Endothelial cell of umbilical vein (primary cell): Measurements from ENCODE around the gene PKN3. TPM values are rescaled to one million over a fixed set of nuclear protein-coding genes. Genes with fewer than 3 reads are reported as not detected.
"Not testable (repeated sequence)": the region's sequence is repeated elsewhere in the genome, so short reads cannot be mapped to it uniquely, and the experiment has no call there.

Experiments
- BruUV-seq: library from RNA; stranded (reverse); fragments of 400-500 nt; replicated peaks from 2 replicates; lab custom pipeline; 2021; lab: Mats Ljungman, UMichigan
- CTCF ChIA-PET: fragments of 300-600, 350-600 bp; sonication (Branson Sonifier 250); formaldehyde crosslinking; loops from one replicate; lab custom pipeline; 2021; ENCODE audit warnings: antibody characterized with exemption, inconsistent platforms; lab: Charles Lee
- POLR2A ChIA-PET: fragments of 300-600, 350-600 bp; sonication (Branson Sonifier 250); formaldehyde crosslinking; loops from one replicate; lab custom pipeline; 2021; ENCODE audit warnings: antibody characterized with exemption, inconsistent platforms; lab: Charles Lee
- DNase-seq: peaks from one replicate; pipeline ENCODE4 v3.0.0-alpha.2; 2011; ENCODE audit warnings: low read depth, low spot score
- FAIRE-seq: peaks from 2 replicates; lab custom pipeline; 2011; peaks lifted over from hg19 to GRCh38; lab: Jason Lieb, UNC
- H2AFZ ChIP-seq: 2 replicates; pipeline ENCODE4 v1.6.0; 2012; ENCODE audit warnings: low read depth, low read length, control low read depth, inconsistent platforms
- H3K27ac ChIP-seq: 2 replicates; pipeline ENCODE4 v1.5.1; 2011; ENCODE audit warnings: low read depth, mild to moderate bottlenecking, control low read depth, low read length, moderate library complexity; ENCODE audit not compliant: insufficient read depth
- H3K27me3 ChIP-seq, 2 experiments: 2 replicates each; pipeline versions ENCODE4 v1.6.0 to v1.6.1; 2011; ENCODE audit warnings: low read length in 2 of 2, mixed read lengths in 1 of 2; ENCODE audit not compliant: control insufficient read depth in 2 of 2, insufficient read depth in 2 of 2
- H3K36me3 ChIP-seq, 2 experiments: 2 replicates in 1 of 2; 3 replicates in 1 of 2; pipeline ENCODE4 v1.5.1; 2011; ENCODE audit warnings: low read length in 2 of 2, mild to moderate bottlenecking in 1 of 2, moderate library complexity in 1 of 2; ENCODE audit not compliant: control insufficient read depth in 2 of 2, insufficient read depth in 2 of 2; ENCODE audit errors: extremely low read depth in 1 of 2
- H3K4me1 ChIP-seq: 3 replicates; pipeline ENCODE4 v1.5.1; 2011; ENCODE audit warnings: mild to moderate bottlenecking, low read length; ENCODE audit not compliant: control insufficient read depth, insufficient read depth; ENCODE audit errors: extremely low read depth
- H3K4me2 ChIP-seq: 2 replicates; pipeline ENCODE4 v1.6.1; 2011; ENCODE audit warnings: low read length, control low read depth, mixed read lengths; ENCODE audit not compliant: insufficient read depth
- H3K4me3 ChIP-seq, 3 experiments: fragments of 200-600 bp in 1 of 3; sonication (generic), shearing (Covaris generic) in 1 of 3; replicated peaks in 1 of 3; 2 replicates each; pipeline ENCODE4 v1.5.1; 2011 to 2016; ENCODE audit warnings: control low read depth in 3 of 3, low read length in 3 of 3, mild to moderate bottlenecking in 2 of 3, inconsistent platforms in 1 of 3, low read depth in 1 of 3, moderate library complexity in 1 of 3; ENCODE audit not compliant: insufficient read depth in 1 of 3
- H3K79me2 ChIP-seq: 2 replicates; pipeline ENCODE4 v1.6.0; 2012; ENCODE audit warnings: low read length, inconsistent platforms; ENCODE audit not compliant: control insufficient read depth, insufficient read depth
- H3K9ac ChIP-seq: replicated peaks from 2 replicates; pipeline ENCODE3; 2011; ENCODE audit warnings: low read length, control low read depth; ENCODE audit not compliant: insufficient read depth; ENCODE audit errors: extremely low read depth
- H3K9me1 ChIP-seq: replicated peaks from 3 replicates; pipeline ENCODE4 v1.6.0; 2011; ENCODE audit warnings: mild to moderate bottlenecking, low read length; ENCODE audit not compliant: control insufficient read depth, insufficient read depth; ENCODE audit errors: extremely low read depth
- H3K9me3 ChIP-seq: replicated peaks from 2 replicates; pipeline ENCODE4 v1.5.1; 2012; ENCODE audit warnings: low read length, inconsistent platforms; ENCODE audit not compliant: control insufficient read depth, insufficient read depth
- H4K20me1 ChIP-seq: replicated peaks from 2 replicates; pipeline ENCODE3; 2011; ENCODE audit warnings: mild to moderate bottlenecking, low read length; ENCODE audit not compliant: control insufficient read depth, insufficient read depth; ENCODE audit errors: extremely low read depth
- EZH2 ChIP-seq: IDR thresholded peaks from 2 replicates; pipeline ENCODE4 v1.6.1; 2012; ENCODE audit warnings: borderline replicate concordance, low read depth, mild to moderate bottlenecking, moderate library complexity, low read length, inconsistent platforms; ENCODE audit not compliant: severe bottlenecking
- JUN ChIP-seq: IDR thresholded peaks from 2 replicates; pipeline ENCODE4 v1.6.1; 2011; ENCODE audit warnings: borderline replicate concordance, low read depth; ENCODE audit not compliant: insufficient read length, insufficient read depth
- POLR2A ChIP-seq: IDR thresholded peaks from 2 replicates; pipeline ENCODE4 v1.6.1; 2012; ENCODE audit warnings: low read depth, mild to moderate bottlenecking, control low read depth, low read length
- POLR2AphosphoS5 ChIP-seq: IDR thresholded peaks from 2 replicates; pipeline ENCODE4 v1.6.1; 2012; ENCODE audit warnings: low read depth, mild to moderate bottlenecking, control low read depth, low read length, moderate library complexity; ENCODE audit not compliant: insufficient read depth
- dilution Hi-C: fragments of 300-500 bp; cut with MboI; formaldehyde crosslinking; loops from one replicate; pipeline ENCODE4 v1.15.0; 2019; ENCODE audit warnings: low sequenced_read_pairs; ENCODE audit not compliant: extremely low pct_ligation_motif_present
- intact Hi-C: fragments of 100-400 bp; cut with micrococcal nuclease; formaldehyde crosslinking; loops from one replicate; pipeline ENCODE4 v1.10.0; 2022
- polyA plus RNA-seq, 4 experiments: library from polyadenylated mRNA; depleted of rRNA in 3 of 4; stranded (reverse) in 3 of 4; unstranded in 1 of 4; fragments of >200 nt; gene quantifications; 2 replicates each; pipeline versions ENCODE4 v1.2.1 to v1.2.3, GENCODE V29; 2011 to 2012; ENCODE audit warnings: missing spikeins in 1 of 4
- total RNA-seq: library from RNA; stranded (reverse); gene quantifications from 2 replicates; pipeline ENCODE4 v1.2.3, GENCODE V29; 2021

Gene PKN3
- total and polyA plus RNA-seq, 2 donors (not counting 3 experiments of a cell fraction or from before 2014, with no cell fraction given) = 29.5 to 40.4 TPM

GRCh38 chr9:128657796-128658195, 44.5 kb upstream of the PKN3 start:
- Histone ChIP-seq H3K36me3 (no peaks in the 10 kb centered on the region), H3K4me2 (no peak overlapping the region), H3K79me2 (peaks cover 5% of the 10 kb centered on the region), H4K20me1 (no peaks in the 10 kb centered on the region), H3K27ac (no peak overlapping the region), H3K27me3 (no peaks in the 10 kb centered on the region), H3K9ac (no peak overlapping the region), H2AFZ (peak overlapping the region; percentile 52), H3K9me1 (no peaks in the 10 kb centered on the region), H3K9me3 (no peaks in the 10 kb centered on the region), H3K4me1 (peaks cover 2% of the 10 kb centered on the region), H3K4me3 (no peak overlapping the region)
- dilution Hi-C loops = no loop called here
- ChIA-PET CTCF (no interaction called here), POLR2A (interaction anchor here (0.7 kb wide), 1 partner anchor 1261 kb away, joined by 3 read pairs; the partner anchor contains the start of gene SLC2A8)
- DNase-seq (no peak), FAIRE-seq (no peak)
- no peak for TF ChIP-seq EZH2
- no peak for TF ChIP-seq POLR2A
- TF ChIP-seq JUN = no peak
- TF ChIP-seq POLR2AphosphoS5 = no peak
- BruUV-seq = no TSS peak
- intact Hi-C loops = loop anchor here (2.0 kb wide), 1 partner anchor 31 kb away; the partner anchor contains the start of gene SET

GRCh38 chr9:128666481-128666941, 35.8 kb upstream of the PKN3 start:
- H3K4me1 ChIP-seq, H3K27me3 ChIP-seq, H4K20me1 ChIP-seq, FAIRE-seq, H3K9me1 ChIP-seq, H2AFZ ChIP-seq, H3K79me2 ChIP-seq, H3K9ac ChIP-seq, H3K4me2 ChIP-seq, H3K4me3 ChIP-seq, H3K27ac ChIP-seq, POLR2A ChIA-PET, intact Hi-C loops, H3K9me3 ChIP-seq, H3K36me3 ChIP-seq, dilution Hi-C loops, BruUV-seq, DNase-seq: not testable (repeated sequence)
- CTCF ChIA-PET = interaction anchor here (1.1 to 1.3 kb wide), 2 partner anchors 19 to 36 kb away, joined by 3 to 4 read pairs; partner anchors contain the start of gene PKN3
